Measurements from ENCODE around the gene CCND3. TPM values are rescaled to one million over a fixed set of nuclear protein-coding genes. Genes with fewer than 3 reads are reported as not detected.

Gene CCND3
- total RNA-seq, 4 donors from 2014 or later, result 28.9 to 48.7 (median 44.7) TPM

GRCh38 chr6:41884957-41885356, 56.7 kb downstream of the CCND3 start:
- intact Hi-C loops (cut with DNase I; ENCODE audit: low total_unique reads) (no loop called here), in situ Hi-C loops (cut with MboI; ENCODE audit: low sequenced_read_pairs in 4 of 4) (no loop called here)
- DNase-seq, result no peak
- no peak overlapping the region for H3K27ac ChIP-seq
- no peak overlapping the region for H3K4me3 ChIP-seq
- no peaks in the 10 kb centered on the region for H3K4me1 ChIP-seq
- H3K27me3 ChIP-seq, result no peaks in the 10 kb centered on the region
- H3K36me3 ChIP-seq, result no peaks in the 10 kb centered on the region
- no peak for ATAC-seq
- TF ChIP-seq POLR2A (IDR thresholded peaks at IDR 0.05), result no peak
- no peaks in the 10 kb centered on the region for H3K9me3 ChIP-seq

Other genes with a start within 250 kb of the CCND3 start
- 100 to 1,000 TPM in 2 of 4 donors, 10 to 100 TPM in 2; 82.8 to 121 (median 93.3) TPM for gene TFEB, start 206.2 kb downstream of the CCND3 start, total RNA-seq
- not detected for gene PGC, start 194.4 kb downstream of the CCND3 start, total RNA-seq
- gene FRS3, start 161.9 kb downstream of the CCND3 start, total RNA-seq, result 1 to 10 TPM; 2.9 to 6.9 (median 5.5) TPM
- gene PRICKLE4, start 161.0 kb downstream of the CCND3 start, total RNA-seq, result 1 to 10 TPM in 3 of 4 donors, under 1 TPM in 1; 0.59 to 6.2 (median 1.8) TPM
- gene TOMM6, start 154.1 kb downstream of the CCND3 start, total RNA-seq, result 100 to 1,000 TPM; 152 to 186 (median 166) TPM
- 1 to 10 TPM in 2 of 4 donors, under 1 TPM in 2; 0.27 to 2.8 (median 1.1) TPM for gene USP49, start 46.4 kb downstream of the CCND3 start, total RNA-seq
- gene MED20, start 20.7 kb downstream of the CCND3 start, total RNA-seq, result 10 to 100 TPM; 11.5 to 16.5 (median 12.1) TPM
- 10 to 100 TPM in 3 of 4 donors, 1 to 10 TPM in 1; 8.0 to 16.6 (median 12.9) TPM for gene BYSL, start 20.3 kb downstream of the CCND3 start, total RNA-seq
- 10 to 100 TPM; 16.3 to 49.2 (median 35.6) TPM for gene TAF8, start 108.7 kb upstream of the CCND3 start, total RNA-seq
- under 1 TPM in 2 of 4 donors, not detected in 2; 0.05 to 0.16 TPM for gene C6orf132, start 200.8 kb upstream of the CCND3 start, total RNA-seq
- not detected for gene GUCA1A, start 231.6 kb upstream of the CCND3 start, total RNA-seq